GM23338 (cell line): ENCODE data around the gene P3R3URF. TPM values are rescaled to one million over a fixed set of nuclear protein-coding genes. Genes with fewer than 3 reads are reported as not detected.

Source experiments
- ATAC-seq: fragments of 200-7000 bp; cut with Tn5 transposase; 3 replicates; pipeline ENCODE4 v1.9.1; 2020
- DNase-seq: peaks from one replicate; pipeline ENCODE4 v3.0.0-alpha.2; 2015; ENCODE audit warnings: low spot score
- H2AFZ ChIP-seq: fragments of 200-600 bp; sonication (generic); 2 replicates; pipeline ENCODE4 v1.8.0; 2016; ENCODE audit warnings: antibody characterized with exemption, mild to moderate bottlenecking, moderate library complexity
- H3F3A ChIP-seq: fragments of 200-600 bp; sonication (generic); replicated peaks from 2 replicates; pipeline ENCODE4 v1.8.0; 2017; ENCODE audit warnings: antibody characterized with exemption, mixed run types, low read depth
- H3K27ac ChIP-seq: fragments of 200-600 bp; sonication (generic); 2 replicates; pipeline ENCODE4 v1.6.1; 2016; ENCODE audit warnings: low read depth
- H3K27me3 ChIP-seq: fragments of 200-600 bp; sonication (generic); 2 replicates; pipeline ENCODE4 v1.8.0; 2016; ENCODE audit warnings: mild to moderate bottlenecking, mixed run types, moderate library complexity; ENCODE audit not compliant: insufficient read depth
- H3K36me3 ChIP-seq: fragments of 200-600 bp; sonication (generic); 2 replicates; pipeline ENCODE4 v1.8.0; 2016; ENCODE audit warnings: mild to moderate bottlenecking; ENCODE audit not compliant: insufficient read depth
- H3K4me1 ChIP-seq: fragments of 200-600 bp; sonication (generic); 2 replicates; pipeline ENCODE4 v1.8.0; 2016; ENCODE audit warnings: mild to moderate bottlenecking, moderate library complexity; ENCODE audit not compliant: insufficient read depth
- H3K4me2 ChIP-seq: fragments of 200-600 bp; sonication (generic); 2 replicates; pipeline ENCODE4 v1.7.1; 2017; ENCODE audit warnings: mixed run types
- H3K4me3 ChIP-seq: fragments of 200-600 bp; sonication (generic); 2 replicates; pipeline ENCODE4 v1.6.1; 2016; ENCODE audit warnings: mixed run types
- H3K79me2 ChIP-seq: fragments of 200-600 bp; sonication (generic); replicated peaks from 2 replicates; pipeline ENCODE4 v1.8.0; 2017; ENCODE audit warnings: mild to moderate bottlenecking; ENCODE audit not compliant: insufficient read depth
- H3K9me2 ChIP-seq: fragments of 200-600 bp; sonication (generic); 2 replicates; pipeline ENCODE4 v1.8.0; 2017; ENCODE audit not compliant: insufficient read depth
- H4K20me1 ChIP-seq: fragments of 200-600 bp; sonication (generic); replicated peaks from 2 replicates; pipeline ENCODE4 v1.8.0; 2017; ENCODE audit warnings: mild to moderate bottlenecking; ENCODE audit not compliant: insufficient read depth
- H3K27ac Mint-ChIP-seq: 2 replicates; pipeline ENCODE4 v1.8.0; 2020; ENCODE audit warnings: inconsistent platforms, mild to moderate bottlenecking, moderate library complexity, mixed read lengths
- H3K27me3 Mint-ChIP-seq: 3 replicates; pipeline ENCODE4 v1.8.0; 2022; ENCODE audit warnings: low read depth, mild to moderate bottlenecking, moderate library complexity, mixed read lengths, inconsistent platforms; ENCODE audit not compliant: insufficient read depth, poor library complexity
- H3K36me3 Mint-ChIP-seq: 3 replicates; pipeline ENCODE4 v1.8.0; 2021; ENCODE audit warnings: low read depth, mild to moderate bottlenecking, inconsistent platforms, moderate library complexity, mixed read lengths
- H3K4me1 Mint-ChIP-seq: 3 replicates; pipeline ENCODE4 v1.8.0; 2020; ENCODE audit warnings: mild to moderate bottlenecking, inconsistent platforms, mixed read lengths
- H3K4me3 Mint-ChIP-seq: 3 replicates; pipeline ENCODE4 v1.8.0; 2021; ENCODE audit warnings: moderate library complexity, mild to moderate bottlenecking, inconsistent platforms, mixed read lengths
- H3K9me3 Mint-ChIP-seq: 3 replicates; pipeline ENCODE4 v1.8.0; 2020; ENCODE audit warnings: moderate library complexity, mild to moderate bottlenecking, inconsistent platforms, mixed read lengths
- CREB1 ChIP-seq: fragments of 250-450 bp; sonication (Bioruptor Pico); IDR thresholded peaks from 2 replicates; pipeline ENCODE4 v1.5.0; 2020; ENCODE audit warnings: low read depth, mild to moderate bottlenecking, moderate library complexity
- CTCF ChIP-seq, 2 experiments: fragments of 200-600 bp in 1 of 2; sonication (generic) in 1 of 2; conservative IDR thresholded peaks; 2 replicates each; pipeline versions ENCODE4 v1.5.1 to v1.6.1; 2016 to 2017; ENCODE audit warnings: antibody characterized with exemption in 2 of 2, low read depth in 2 of 2, mild to moderate bottlenecking in 2 of 2, moderate library complexity in 1 of 2
- ETS1 ChIP-seq: IDR thresholded peaks from 2 replicates; pipeline ENCODE4 v1.6.1; 2016; ENCODE audit warnings: antibody characterized with exemption
- EZH2 ChIP-seq: fragments of 200-600 bp; sonication (generic); IDR thresholded peaks from one replicate; pipeline ENCODE4 v1.8.0; 2017; ENCODE audit warnings: antibody characterized with exemption, mild to moderate bottlenecking, low read depth; ENCODE audit not compliant: unreplicated experiment
- EZH2phosphoT487 ChIP-seq: fragments of 200-600 bp; sonication (generic); IDR thresholded peaks from one replicate; pipeline ENCODE4 v1.8.1; 2018; ENCODE audit warnings: antibody characterized with exemption; ENCODE audit not compliant: unreplicated experiment
- JUNB ChIP-seq: IDR thresholded peaks from one replicate; pipeline ENCODE4 v1.6.1; 2016; ENCODE audit warnings: antibody characterized with exemption; ENCODE audit not compliant: unreplicated experiment
- NANOG ChIP-seq: IDR thresholded peaks from 2 replicates; pipeline ENCODE4 v1.6.1; 2016; ENCODE audit warnings: antibody characterized with exemption, borderline replicate concordance
- POLR2AphosphoS5 ChIP-seq: IDR thresholded peaks from 2 replicates; pipeline ENCODE4 v1.6.1; 2016; ENCODE audit warnings: antibody characterized with exemption, low read depth
- REST ChIP-seq: IDR thresholded peaks from one replicate; pipeline ENCODE4 v1.6.1; 2018; ENCODE audit warnings: antibody characterized with exemption; ENCODE audit not compliant: unreplicated experiment
- STAT1 ChIP-seq: IDR thresholded peaks from one replicate; pipeline ENCODE4 v1.6.1; 2016; ENCODE audit warnings: antibody characterized with exemption; ENCODE audit not compliant: unreplicated experiment
- ZNF114 ChIP-seq: fragments of 250-450 bp; sonication (Bioruptor Pico); IDR thresholded peaks from 2 replicates; pipeline ENCODE4 v1.5.0; 2020; ENCODE audit warnings: mild to moderate bottlenecking, moderate library complexity
- ZNF331 ChIP-seq: fragments of 250-450 bp; sonication (Bioruptor Pico); IDR thresholded peaks from 2 replicates; pipeline ENCODE4 v1.5.0; 2020; ENCODE audit warnings: low read depth, mild to moderate bottlenecking, moderate library complexity
- ZNF462 ChIP-seq: fragments of 250-450 bp; sonication (Bioruptor Pico); IDR thresholded peaks from 2 replicates; pipeline ENCODE4 v1.5.0; 2020; ENCODE audit warnings: mild to moderate bottlenecking, moderate library complexity
- polyA plus RNA-seq: library from polyadenylated mRNA; unstranded; fragments of >200 nt; fragmentation: Nextera tagmentation; extraction: Ambion mirVana; gene quantifications from 2 replicates; pipeline ENCODE4 v1.2.1, GENCODE V29; 2016
- total RNA-seq: library from RNA; depleted of rRNA; stranded (reverse); fragments of >200 nt; shearing (Covaris generic); gene quantifications from 2 replicates; pipeline ENCODE4 v1.2.3, GENCODE V29; 2014

P3R3URF gene
- total and polyA plus RNA-seq, 2 experiments from 2014 or later = not detected

GRCh38 chr1:46183926-46184557 lies 7.8 kb upstream of the P3R3URF start:
- Histone ChIP-seq H3K4me2 (no peak overlapping the region), H3K27me3 (0 out of 2 replicates have a peak, but pooled peaks cover 6% of the 10 kb centered on the region), H3K4me3 (no peak overlapping the region), H3F3A (no peaks in the 10 kb centered on the region), H3K4me1 (no peaks in the 10 kb centered on the region; the same call in 1 of the 2 replicates), H2AFZ (no peak overlapping the region), H3K27ac (no peak overlapping the region), H3K79me2 (no peaks in the 10 kb centered on the region), H3K36me3 (no peaks in the 10 kb centered on the region), H3K9me2 (no peaks in the 10 kb centered on the region), H4K20me1 (no peaks in the 10 kb centered on the region)
- TF ChIP-seq REST (no peak), STAT1 (no peak), ZNF114 (CRISPR knock-in tag) (no peak), ZNF462 (CRISPR knock-in tag) (no peak), CREB1 (CRISPR knock-in tag) (no peak), JUNB (no peak), ETS1 (no peak), CTCF (conservative IDR thresholded peaks at IDR 0.05; ENCODE audit: low read depth in 2 of 2) (no peak), ZNF331 (CRISPR knock-in tag) (no peak), EZH2phosphoT487 (no peak), EZH2 (no peak), POLR2AphosphoS5 (no peak), NANOG (no peak)
- peaks cover 10% of the 10 kb centered on the region for H3K27me3 Mint-ChIP-seq
- no peak overlapping the region for H3K27ac Mint-ChIP-seq
- H3K9me3 Mint-ChIP-seq = no peaks in the 10 kb centered on the region
- 0 out of 3 replicates have a peak, but pooled peaks cover 5% of the 10 kb centered on the region for H3K36me3 Mint-ChIP-seq
- no peak for ATAC-seq
- DNase-seq = no peak
- no peak overlapping the region for H3K4me3 Mint-ChIP-seq
- peaks cover 7% of the 10 kb centered on the region; the same call in 2 of the 3 replicates for H3K4me1 Mint-ChIP-seq
